Epithelial cell of esophagus (primary cell): Measurements from ENCODE around the gene MAD2L1BP.

Source experiments
- DNase-seq: peaks from one replicate; pipeline ENCODE4 v3.0.0; 2010; ENCODE audit warnings: low read depth
- H3K4me3 ChIP-seq: 2 replicates; pipeline ENCODE4 v1.5.1; 2011; ENCODE audit warnings: mild to moderate bottlenecking, low read length, control low read depth
- TF ChIP-seq, protein P1 (sequence below): IDR thresholded peaks from 2 replicates; pipeline ENCODE4 v1.5.1; 2011; ENCODE audit warnings: low read depth, mild to moderate bottlenecking, low read length, control low read depth, inconsistent platforms; ENCODE audit not compliant: insufficient read depth; ENCODE audit errors: missing control alignments

MAD2L1BP gene

DNA sequence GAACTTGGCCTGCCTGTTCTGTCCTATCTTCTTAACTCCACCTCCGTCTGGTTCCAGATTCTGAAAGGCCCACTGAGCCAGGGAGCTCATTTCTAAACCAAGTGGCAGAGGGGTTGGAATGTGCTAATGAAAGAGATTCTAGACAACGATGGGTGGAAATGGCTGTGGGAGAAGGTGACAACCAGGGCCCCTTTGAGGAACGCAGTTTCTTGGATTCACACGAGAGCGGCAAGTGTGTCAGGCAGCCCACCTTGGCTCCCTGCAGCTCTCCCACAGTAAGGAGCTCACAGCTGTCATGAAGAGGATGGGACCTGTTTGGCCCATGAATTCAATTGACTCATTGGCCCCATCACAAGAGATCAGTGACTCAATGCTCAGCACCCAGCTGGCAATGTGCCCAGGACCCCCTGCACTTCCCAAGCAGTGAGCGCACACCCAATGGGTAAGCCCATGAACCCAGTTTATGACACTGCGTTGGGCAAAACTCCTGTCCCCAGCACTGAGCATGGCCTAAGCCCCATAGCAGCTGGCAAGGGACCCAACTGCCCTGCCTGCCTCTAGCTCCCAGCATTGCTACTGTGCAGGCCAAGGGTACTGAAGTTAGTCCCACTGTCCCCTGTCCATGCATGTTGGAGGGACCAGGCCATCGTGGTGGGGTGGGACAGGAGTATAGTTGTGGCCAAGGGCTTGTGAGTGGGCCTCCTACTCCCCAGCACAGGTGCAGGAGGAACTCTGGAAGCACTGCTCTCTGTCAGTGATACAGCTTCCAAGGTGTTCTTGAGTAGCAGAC is 35.6 kb downstream of the MAD2L1BP start:
- DNase-seq, result no peak
- TF ChIP-seq, protein P1, sequence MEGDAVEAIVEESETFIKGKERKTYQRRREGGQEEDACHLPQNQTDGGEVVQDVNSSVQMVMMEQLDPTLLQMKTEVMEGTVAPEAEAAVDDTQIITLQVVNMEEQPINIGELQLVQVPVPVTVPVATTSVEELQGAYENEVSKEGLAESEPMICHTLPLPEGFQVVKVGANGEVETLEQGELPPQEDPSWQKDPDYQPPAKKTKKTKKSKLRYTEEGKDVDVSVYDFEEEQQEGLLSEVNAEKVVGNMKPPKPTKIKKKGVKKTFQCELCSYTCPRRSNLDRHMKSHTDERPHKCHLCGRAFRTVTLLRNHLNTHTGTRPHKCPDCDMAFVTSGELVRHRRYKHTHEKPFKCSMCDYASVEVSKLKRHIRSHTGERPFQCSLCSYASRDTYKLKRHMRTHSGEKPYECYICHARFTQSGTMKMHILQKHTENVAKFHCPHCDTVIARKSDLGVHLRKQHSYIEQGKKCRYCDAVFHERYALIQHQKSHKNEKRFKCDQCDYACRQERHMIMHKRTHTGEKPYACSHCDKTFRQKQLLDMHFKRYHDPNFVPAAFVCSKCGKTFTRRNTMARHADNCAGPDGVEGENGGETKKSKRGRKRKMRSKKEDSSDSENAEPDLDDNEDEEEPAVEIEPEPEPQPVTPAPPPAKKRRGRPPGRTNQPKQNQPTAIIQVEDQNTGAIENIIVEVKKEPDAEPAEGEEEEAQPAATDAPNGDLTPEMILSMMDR, result no peak
- no peak overlapping the region for H3K4me3 ChIP-seq

DNA sequence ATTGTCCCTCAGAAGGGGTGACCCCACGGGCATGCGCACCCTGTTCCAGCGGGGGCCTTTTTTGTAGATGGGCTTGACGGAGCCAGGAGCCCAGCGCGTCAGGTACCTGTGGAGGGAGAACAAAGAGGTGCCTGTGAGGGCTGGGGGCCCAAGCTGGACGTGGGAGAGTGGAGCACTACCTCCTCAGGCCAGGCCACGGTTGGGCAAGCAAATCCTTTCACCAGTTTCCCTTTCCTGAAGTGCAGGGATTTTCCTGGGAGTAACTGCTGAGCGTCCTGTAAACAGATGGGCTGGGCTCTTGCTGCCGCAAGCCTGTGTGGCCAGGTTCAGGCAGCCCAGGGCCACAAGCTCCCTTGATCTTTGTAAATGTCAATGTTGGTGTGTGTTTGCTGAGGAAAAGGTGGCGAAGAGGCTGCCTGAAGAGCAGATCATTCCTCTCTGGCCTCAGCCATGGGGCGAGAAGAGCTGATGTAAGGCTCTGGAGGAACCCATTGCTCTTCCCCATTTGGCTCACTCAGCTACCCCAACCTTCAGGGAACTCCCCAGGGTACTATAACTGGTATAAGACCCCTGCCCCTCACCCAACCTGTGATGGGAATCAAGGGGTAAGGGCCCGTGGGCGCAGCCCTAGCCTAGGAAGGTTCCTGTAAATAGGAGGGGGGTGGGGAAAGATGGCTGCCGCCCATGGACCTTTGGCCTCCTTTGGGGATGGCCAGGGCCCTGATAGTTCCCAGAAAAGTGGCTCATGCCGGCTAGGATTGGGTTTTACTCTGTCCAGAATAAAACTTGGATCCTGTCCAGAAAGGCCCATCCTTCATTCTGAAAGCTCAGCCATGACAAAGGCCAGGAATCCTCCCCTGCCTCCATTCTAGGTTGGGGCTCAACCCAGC is 36.4 kb downstream of the MAD2L1BP start:
- TF ChIP-seq, protein P1, result no peak
- no peak overlapping the region for H3K4me3 ChIP-seq
- no peak for DNase-seq

DNA sequence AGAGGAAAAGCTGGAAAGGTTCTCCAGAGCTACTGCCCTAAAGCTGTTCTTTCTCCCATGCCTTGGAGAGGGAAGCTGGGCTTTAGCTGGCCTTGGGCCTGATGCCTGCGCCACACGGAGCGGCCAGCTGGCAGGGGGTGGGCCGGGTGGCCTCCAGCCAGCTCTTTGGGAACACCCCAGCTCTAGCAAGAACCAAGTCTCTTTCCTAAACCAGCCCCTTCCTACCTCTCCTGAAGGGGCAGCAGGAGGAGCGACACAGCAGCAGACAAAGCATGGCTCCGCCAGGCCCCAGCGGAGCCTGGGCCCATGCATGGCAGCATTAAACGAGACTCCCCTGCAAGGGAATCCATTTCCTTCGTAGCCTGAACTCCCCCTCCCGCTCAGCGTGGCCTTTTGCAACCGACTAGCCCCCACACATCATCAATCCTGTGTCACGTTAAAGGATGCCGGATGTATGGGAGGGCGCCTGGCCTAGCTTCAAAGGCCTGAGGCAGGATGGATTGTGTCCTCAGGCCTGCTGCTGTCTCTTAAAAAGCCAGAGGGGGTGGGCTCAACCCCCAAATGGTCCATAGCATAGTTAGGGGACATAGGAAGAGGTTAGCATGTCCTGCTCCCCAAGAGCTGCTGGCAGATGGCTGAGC is 37.9 kb downstream of the MAD2L1BP start:
- H3K4me3 ChIP-seq, result no peak overlapping the region
- DNase-seq, result no peak
- TF ChIP-seq, protein P1, result no peak

DNA sequence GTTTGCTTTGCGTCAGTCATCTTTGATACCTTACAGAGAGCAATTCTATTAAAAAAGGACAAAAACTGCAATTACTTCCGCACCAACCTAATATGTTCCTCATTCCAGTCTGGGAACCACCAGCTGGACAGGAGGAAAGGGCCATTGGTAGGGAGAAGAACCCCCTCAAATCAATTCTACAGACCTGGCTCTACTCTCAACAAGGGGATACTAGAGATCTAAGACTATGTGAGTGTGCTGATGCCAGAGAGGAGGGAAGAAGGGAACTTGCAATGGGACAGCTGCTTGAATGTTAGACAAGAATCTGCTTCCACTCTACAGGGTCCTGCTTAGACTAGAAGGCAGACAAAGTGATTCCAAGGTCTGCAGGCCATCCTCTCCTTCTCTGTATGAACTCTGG is 38.7 kb downstream of the MAD2L1BP start:
- no peak for DNase-seq
- no peak overlapping the region for H3K4me3 ChIP-seq
- TF ChIP-seq, protein P1, result no peak

DNA sequence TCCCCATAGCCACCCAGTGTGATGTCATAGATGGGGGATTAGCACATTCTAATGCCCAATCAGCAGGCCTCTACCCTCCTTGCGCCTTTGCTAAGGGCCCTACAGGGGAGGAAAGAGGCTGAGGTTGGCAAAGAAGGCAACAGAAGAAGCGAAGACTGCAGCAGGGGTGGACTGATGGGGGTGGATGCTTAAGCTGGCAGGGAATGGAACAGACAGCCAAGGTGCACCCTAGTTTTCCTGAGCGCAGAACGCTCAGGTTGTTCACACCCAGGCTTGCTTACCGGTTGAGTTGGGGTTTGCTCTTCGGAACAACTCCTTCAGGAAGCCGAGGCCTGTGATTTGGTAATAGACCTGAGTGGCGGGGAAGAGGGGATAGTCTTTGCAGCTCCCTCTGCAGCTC is 39.3 kb downstream of the MAD2L1BP start:
- TF ChIP-seq, protein P1, result no peak
- DNase-seq, result no peak
- no peak overlapping the region for H3K4me3 ChIP-seq

DNA sequence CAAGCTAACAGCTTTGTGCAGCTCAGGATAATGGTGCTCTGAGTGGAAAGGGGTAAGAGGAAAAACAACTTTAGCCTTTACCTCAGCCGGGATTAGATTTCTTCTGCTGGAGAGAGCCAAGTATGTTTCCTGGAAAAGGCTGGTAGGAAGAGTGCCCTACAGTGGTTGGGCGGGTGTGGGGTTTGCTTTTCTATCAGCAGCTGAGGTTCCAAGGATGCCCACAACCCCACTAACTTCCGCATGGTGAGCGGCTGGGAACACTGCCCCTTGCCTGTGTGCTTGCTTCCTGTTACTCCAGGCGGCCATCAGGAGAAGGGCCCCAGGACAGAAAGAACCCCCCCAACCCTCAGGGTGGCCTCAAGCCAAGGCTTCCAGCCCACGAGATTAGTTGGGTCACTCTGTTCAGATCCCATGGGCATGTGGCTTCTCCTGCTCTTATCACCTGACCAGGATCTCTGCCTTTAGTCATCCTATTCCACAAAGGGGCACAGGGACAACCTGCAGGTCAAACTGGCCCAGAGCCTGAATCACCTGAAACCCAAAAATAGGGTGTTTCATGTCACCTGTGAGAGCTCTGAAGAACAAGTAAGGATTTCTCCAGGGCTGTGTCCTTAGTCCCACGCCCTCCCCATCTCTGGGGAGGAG is 41.4 kb downstream of the MAD2L1BP start:
- DNase-seq, result no peak
- TF ChIP-seq, protein P1, result no peak
- H3K4me3 ChIP-seq, result no peak overlapping the region
